PC-9 (cell line): Measurements from ENCODE around the gene RNF168. TPM values are rescaled to one million over a fixed set of nuclear protein-coding genes. Genes with fewer than 3 reads are reported as not detected.
"Not testable (repeated sequence)": the region's sequence is repeated elsewhere in the genome, so short reads cannot be mapped to it uniquely, and the experiment has no call there.

Experiments
- BruUV-seq: library from RNA; stranded (reverse); fragments of 400-500 nt; replicated peaks from 2 replicates; lab custom pipeline; 2021; lab: Mats Ljungman, UMichigan
- CTCF ChIA-PET: fragments of 300-600 bp; sonication (Branson Sonifier 250); formaldehyde crosslinking; loops from one replicate; lab custom pipeline; 2022; ENCODE audit warnings: antibody characterized with exemption; lab: Charles Lee
- POLR2A ChIA-PET: fragments of 300-600 bp; sonication (Branson Sonifier 250); formaldehyde crosslinking; loops from one replicate; lab custom pipeline; 2022; ENCODE audit warnings: antibody characterized with exemption; ENCODE audit not compliant: unreplicated experiment; lab: Charles Lee
- DNase-seq, 2 experiments: peaks; one replicate each; pipeline versions ENCODE4 v3.0.0 to v3.0.0-alpha.2; 2015 to 2022; ENCODE audit warnings: mixed read lengths in 1 of 2
- H2AFZ ChIP-seq: fragments of 200-600 bp; sonication (generic); 2 replicates; pipeline ENCODE4 v1.8.1; 2017; ENCODE audit warnings: antibody characterized with exemption
- H3F3A ChIP-seq: fragments of 200-600 bp; sonication (generic); 2 replicates; pipeline ENCODE4 v1.8.1; 2017; ENCODE audit warnings: antibody characterized with exemption, mild to moderate bottlenecking, low read depth; ENCODE audit not compliant: insufficient read depth
- H3K27ac ChIP-seq: fragments of 200-600 bp; sonication (generic); 2 replicates; pipeline ENCODE4 v1.6.1; 2016; ENCODE audit warnings: mixed run types
- H3K27me3 ChIP-seq: fragments of 200-600 bp; sonication (generic); 2 replicates; pipeline ENCODE4 v1.6.1; 2016; ENCODE audit warnings: low read depth, mixed run types; ENCODE audit not compliant: insufficient read depth
- H3K36me3 ChIP-seq: fragments of 200-600 bp; sonication (generic); 2 replicates; pipeline ENCODE4 v1.6.1; 2016; ENCODE audit warnings: low read depth, mixed run types
- H3K4me1 ChIP-seq: fragments of 200-600 bp; sonication (generic); replicated peaks from 2 replicates; pipeline ENCODE4 v1.6.1; 2016; ENCODE audit warnings: mixed run types; ENCODE audit not compliant: insufficient read depth
- H3K4me2 ChIP-seq: fragments of 200-600 bp; sonication (generic); 2 replicates; pipeline ENCODE4 v1.6.1; 2017; ENCODE audit warnings: mixed run types
- H3K4me3 ChIP-seq: fragments of 200-600 bp; sonication (generic); 2 replicates; pipeline ENCODE4 v1.6.1; 2016; ENCODE audit warnings: mixed run types
- H3K79me2 ChIP-seq: fragments of 200-600 bp; sonication (generic); 2 replicates; pipeline ENCODE4 v1.6.1; 2017; ENCODE audit warnings: low read depth, mixed run types
- H3K9me2 ChIP-seq: fragments of 200-600 bp; sonication (generic); 2 replicates; pipeline ENCODE4 v1.8.1; 2017; ENCODE audit warnings: mild to moderate bottlenecking; ENCODE audit not compliant: insufficient read depth
- H3K9me3 ChIP-seq: fragments of 200-600 bp; sonication (generic); 2 replicates; pipeline ENCODE4 v1.8.1; 2016; ENCODE audit warnings: low read depth; ENCODE audit not compliant: insufficient read depth
- H4K20me1 ChIP-seq: fragments of 200-600 bp; sonication (generic); 2 replicates; pipeline ENCODE4 v1.8.1; 2017; ENCODE audit not compliant: insufficient read depth
- EZH2 ChIP-seq: fragments of 200-600 bp; sonication (generic); IDR thresholded peaks from 2 replicates; pipeline ENCODE4 v1.8.0; 2017; ENCODE audit warnings: antibody characterized with exemption, low read depth
- intact Hi-C: fragments of 100-400 bp; cut with micrococcal nuclease; formaldehyde crosslinking; loops from one replicate; pipeline ENCODE4 v1.10.0; 2022; ENCODE audit not compliant: unreplicated experiment
- total RNA-seq: library from RNA; stranded (reverse); gene quantifications from 2 replicates; pipeline ENCODE4 v1.2.3, GENCODE V29; 2021
- TF ChIP-seq, protein P1 (sequence below): fragments of 200-600 bp; sonication (generic); conservative IDR thresholded peaks from 2 replicates; pipeline ENCODE4 v1.6.1; 2017; ENCODE audit warnings: mixed run types, antibody characterized with exemption, mild to moderate bottlenecking, moderate library complexity

The RNF168 gene
- total RNA-seq, 1 experiment from 2014 or later = 60.6 TPM

GRCh38 chr3:196477678-196478077, 25.9 kb downstream of the RNF168 start:
- no peak overlapping the region for H3K27ac ChIP-seq
- 0 out of 2 replicates have a peak, but pooled peaks cover 4% of the 10 kb centered on the region for H3K79me2 ChIP-seq
- CTCF ChIA-PET = interaction anchor here (0.6 kb wide), 1 partner anchor 48 kb away, joined by 3 read pairs; no protein-coding TSS in a partner anchor
- H3F3A ChIP-seq = peaks cover 31% of the 10 kb centered on the region
- no peak overlapping the region for H3K4me3 ChIP-seq
- no peaks in the 10 kb centered on the region for H3K9me3 ChIP-seq
- peaks cover 3% of the 10 kb centered on the region; the same call in 1 of the 2 replicates for H4K20me1 ChIP-seq
- no peaks in the 10 kb centered on the region for H3K9me2 ChIP-seq
- H3K36me3 ChIP-seq = peaks cover 48% of the 10 kb centered on the region
- POLR2A ChIA-PET = interaction anchor here (0.5 to 0.6 kb wide), 2 partner anchors 12 to 216 kb away, joined by 3 to 8 read pairs; no protein-coding TSS in a partner anchor
- H3K27me3 ChIP-seq = no peaks in the 10 kb centered on the region
- intact Hi-C loops = no loop called here
- H3K4me2 ChIP-seq = no peak overlapping the region
- H2AFZ ChIP-seq = no peak overlapping the region
- no peak for TF ChIP-seq EZH2
- TF ChIP-seq, protein P1, sequence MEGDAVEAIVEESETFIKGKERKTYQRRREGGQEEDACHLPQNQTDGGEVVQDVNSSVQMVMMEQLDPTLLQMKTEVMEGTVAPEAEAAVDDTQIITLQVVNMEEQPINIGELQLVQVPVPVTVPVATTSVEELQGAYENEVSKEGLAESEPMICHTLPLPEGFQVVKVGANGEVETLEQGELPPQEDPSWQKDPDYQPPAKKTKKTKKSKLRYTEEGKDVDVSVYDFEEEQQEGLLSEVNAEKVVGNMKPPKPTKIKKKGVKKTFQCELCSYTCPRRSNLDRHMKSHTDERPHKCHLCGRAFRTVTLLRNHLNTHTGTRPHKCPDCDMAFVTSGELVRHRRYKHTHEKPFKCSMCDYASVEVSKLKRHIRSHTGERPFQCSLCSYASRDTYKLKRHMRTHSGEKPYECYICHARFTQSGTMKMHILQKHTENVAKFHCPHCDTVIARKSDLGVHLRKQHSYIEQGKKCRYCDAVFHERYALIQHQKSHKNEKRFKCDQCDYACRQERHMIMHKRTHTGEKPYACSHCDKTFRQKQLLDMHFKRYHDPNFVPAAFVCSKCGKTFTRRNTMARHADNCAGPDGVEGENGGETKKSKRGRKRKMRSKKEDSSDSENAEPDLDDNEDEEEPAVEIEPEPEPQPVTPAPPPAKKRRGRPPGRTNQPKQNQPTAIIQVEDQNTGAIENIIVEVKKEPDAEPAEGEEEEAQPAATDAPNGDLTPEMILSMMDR = no peak
- no peaks in the 10 kb centered on the region for H3K4me1 ChIP-seq
- BruUV-seq = no TSS peak
- DNase-seq = no peak

- no peaks in the 10 kb centered on the region for H3K4me1 ChIP-seq
- H3K27me3 ChIP-seq = no peaks in the 10 kb centered on the region
- peaks cover 17% of the 10 kb centered on the region; the same call in 1 of the 2 replicates for H4K20me1 ChIP-seq
- no peak overlapping the region for H3K4me2 ChIP-seq
- H3F3A ChIP-seq = peaks cover 22% of the 10 kb centered on the region; the same call in 1 of the 2 replicates
- no TSS peak for BruUV-seq
- no peak overlapping the region for H2AFZ ChIP-seq
- intact Hi-C loops = no loop called here
- ChIA-PET POLR2A (no interaction called here), CTCF (no interaction called here)
- no peaks in the 10 kb centered on the region for H3K9me2 ChIP-seq
- H3K4me3 ChIP-seq = no peak overlapping the region
- TF ChIP-seq, protein P1 = no peak
- TF ChIP-seq EZH2 = no peak
- DNase-seq = no peak
- H3K36me3 ChIP-seq = peaks cover 51% of the 10 kb centered on the region
- H3K79me2 ChIP-seq = peaks cover 4% of the 10 kb centered on the region; the same call in 1 of the 2 replicates
- H3K27ac ChIP-seq = no peak overlapping the region
- no peaks in the 10 kb centered on the region for H3K9me3 ChIP-seq
These were observed 31.3 kb downstream of the RNF168 start for GRCh38 chr3:196472286-196472685.

DNA sequence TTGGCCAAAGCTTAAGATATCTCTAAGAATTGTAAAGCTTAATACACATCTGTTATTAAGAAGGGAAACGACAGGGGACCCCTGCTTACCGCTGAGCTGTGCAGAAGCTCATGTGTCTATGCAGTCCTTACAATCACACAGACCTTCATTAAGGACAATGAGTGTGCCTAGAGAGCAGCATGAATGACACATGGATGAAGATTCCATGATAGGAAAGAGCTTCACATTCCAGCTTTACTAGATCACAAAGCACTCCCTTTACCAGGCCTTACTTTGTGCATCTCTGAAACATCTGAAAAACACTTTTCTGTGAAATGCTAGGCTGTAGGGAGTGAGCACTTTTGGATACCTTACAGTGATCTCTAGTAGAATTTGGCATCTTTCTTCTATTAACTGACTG, 32.0 kb downstream of the RNF168 start:
- Histone ChIP-seq H3K4me2 (no peak overlapping the region), H3K79me2 (peaks cover 4% of the 10 kb centered on the region; the same call in 1 of the 2 replicates), H2AFZ (no peak overlapping the region), H4K20me1 (peaks cover 17% of the 10 kb centered on the region; the same call in 1 of the 2 replicates), H3K4me3 (no peak overlapping the region), H3K36me3 (peaks cover 44% of the 10 kb centered on the region), H3K27ac (no peak overlapping the region), H3F3A (peaks cover 17% of the 10 kb centered on the region; the same call in 1 of the 2 replicates), H3K27me3 (no peaks in the 10 kb centered on the region), H3K9me2 (no peaks in the 10 kb centered on the region), H3K4me1 (no peaks in the 10 kb centered on the region), H3K9me3 (no peaks in the 10 kb centered on the region)
- intact Hi-C loops = no loop called here
- DNase-seq = no peak
- no peak for TF ChIP-seq EZH2
- TF ChIP-seq, protein P1 = no peak
- POLR2A ChIA-PET = interaction anchor here (0.5 to 0.7 kb wide), 2 partner anchors 29 to 433 kb away, joined by 4 to 11 read pairs; no protein-coding TSS in a partner anchor
- no TSS peak for BruUV-seq
- CTCF ChIA-PET = interaction anchor here (0.6 kb wide), 1 partner anchor 355 kb away, joined by 4 read pairs; no protein-coding TSS in a partner anchor

GRCh38 chr3:196470182-196470581, 33.4 kb downstream of the RNF168 start:
- H3K27ac ChIP-seq, H3K9me3 ChIP-seq, H3K79me2 ChIP-seq, H3K9me2 ChIP-seq, DNase-seq, intact Hi-C loops, H3K4me1 ChIP-seq, H3K27me3 ChIP-seq, POLR2A ChIA-PET, CTCF ChIA-PET, H3K4me2 ChIP-seq, H3K4me3 ChIP-seq, H2AFZ ChIP-seq, BruUV-seq: not testable (repeated sequence)
- Histone ChIP-seq H3F3A (peaks cover 17% of the 10 kb centered on the region; the same call in 1 of the 2 replicates), H3K36me3 (peaks cover 42% of the 10 kb centered on the region), H4K20me1 (peaks cover 17% of the 10 kb centered on the region; the same call in 1 of the 2 replicates)
